Measurements from ENCODE around the gene DVL2. TPM values are rescaled to one million over a fixed set of nuclear protein-coding genes. Genes with fewer than 3 reads are reported as not detected.
A peak's percentile ranks its signal among the peaks of the same experiment; 100 is the strongest.

DVL2 gene
- total RNA-seq, 4 donors from 2014 or later = 35.9 to 182 (median 69.2) TPM

GRCh38 chr17:7219812-7220592 is 14.3 kb downstream of the DVL2 start, which contains the start of the genes ACADVL and DLG4:
ACADVL (plus strand) TSS chr17:7219938; CDS start chr17:7219985, 47 bp downstream.
DLG4 (minus strand) TSS chr17:7219836.
- Histone ChIP-seq H3K9me3 (no peaks in the 10 kb centered on the region), H3K4me3 (peak within 1 kb of the TSS; percentile 87 to 100 (median 96)), H3K27ac (peak within 1 kb of the TSS; percentile 100), H3K36me3 (peaks cover 0 to 11% (median 3%) of the 10 kb centered on the region in 4 donors), H3K4me1 (peaks cover 30 to 60% (median 53%) of the 10 kb centered on the region in 4 donors), H3K27me3 (no peaks in the 10 kb centered on the region)
- 0% methylated on average over 53 of the region's 63 CpGs; no CpG with 5 or more reads in 1 of the 2 donors for WGBS, 2 donors (ENCODE audit: low coverage in 1 of 2)
- in situ Hi-C loops (cut with MboI; ENCODE audit: low pct_ligation_motif_present in 1 of 4, low pct_unique_long_range_greater_than_20kb in 1 of 4, low sequenced_read_pairs in 3 of 4) (loop anchor here in 1 of 4 donors (10.0 kb wide), 1 partner anchor 175 kb away; the partner anchor contains the start of gene SLC16A11), intact Hi-C loops (cut with DNase I; ENCODE audit: low total_unique reads) (no loop called here)
- peak; percentile 93 for DNase-seq
- TF ChIP-seq CTCF (IDR thresholded peaks at IDR 0.05) (no peak), EP300 (IDR thresholded peaks at IDR 0.05; ENCODE audit: low read depth) (peak; percentile 68), POLR2AphosphoS5 (IDR thresholded peaks at IDR 0.05) (peak; percentile 75 to 96 (median 95)), POLR2A (IDR thresholded peaks at IDR 0.05) (peak; percentile 74)

- 16 to 73% methylated on average over 2 to 12 of the region's 12 CpGs for WGBS, 2 donors (ENCODE audit: low coverage in 1 of 2)
- H3K4me1 ChIP-seq = peaks cover 30 to 65% (median 58%) of the 10 kb centered on the region in 4 donors
- no peaks in the 10 kb centered on the region for H3K9me3 ChIP-seq
- TF ChIP-seq POLR2A (IDR thresholded peaks at IDR 0.05) (no peak), CTCF (IDR thresholded peaks at IDR 0.05) (no peak), EP300 (IDR thresholded peaks at IDR 0.05; ENCODE audit: low read depth) (no peak), POLR2AphosphoS5 (IDR thresholded peaks at IDR 0.05) (no peak)
- in situ Hi-C loops (cut with MboI; ENCODE audit: low pct_ligation_motif_present in 1 of 4, low pct_unique_long_range_greater_than_20kb in 1 of 4, low sequenced_read_pairs in 3 of 4) (loop anchor here in 1 of 4 donors (10.0 kb wide), 1 partner anchor 175 kb away; the partner anchor contains the start of gene SLC16A11), intact Hi-C loops (cut with DNase I; ENCODE audit: low total_unique reads) (no loop called here)
- DNase-seq = no peak
- peak overlapping the region; percentile 100 for H3K27ac ChIP-seq
- peaks cover 0 to 11% (median 3%) of the 10 kb centered on the region in 4 donors for H3K36me3 ChIP-seq
- peak overlapping the region; percentile 87 to 100 (median 96) for H3K4me3 ChIP-seq
- H3K27me3 ChIP-seq = no peaks in the 10 kb centered on the region
Measured at GRCh38 chr17:7219229-7219811, 15.0 kb downstream of the DVL2 start.

GRCh38 chr17:7218758-7219157 is 15.6 kb downstream of the DVL2 start:
- no peak for TF ChIP-seq POLR2AphosphoS5 (IDR thresholded peaks at IDR 0.05)
- TF ChIP-seq POLR2A (IDR thresholded peaks at IDR 0.05) = no peak
- no peak for TF ChIP-seq CTCF (IDR thresholded peaks at IDR 0.05)
- TF ChIP-seq EP300 (IDR thresholded peaks at IDR 0.05; ENCODE audit: low read depth) = no peak
- Histone ChIP-seq H3K27me3 (no peaks in the 10 kb centered on the region), H3K36me3 (peaks cover 0 to 6% (median under 1%) of the 10 kb centered on the region in 4 donors), H3K4me1 (peaks cover 32 to 69% (median 61%) of the 10 kb centered on the region in 4 donors), H3K27ac (peak overlapping the region; percentile 100), H3K9me3 (no peaks in the 10 kb centered on the region), H3K4me3 (no peak overlapping the region)
- DNase-seq = no peak
- WGBS, 2 donors (ENCODE audit: low coverage in 1 of 2) = 72% methylated on average over 6 of the region's 6 CpGs; no CpG with 5 or more reads in 1 of the 2 donors
- in situ Hi-C loops (cut with MboI; ENCODE audit: low pct_ligation_motif_present in 1 of 4, low pct_unique_long_range_greater_than_20kb in 1 of 4, low sequenced_read_pairs in 3 of 4) = loop anchor here in 1 of 4 donors (10.0 kb wide), 1 partner anchor 174 kb away; the partner anchor contains the start of gene SLC16A11
- intact Hi-C loops (cut with DNase I; ENCODE audit: low total_unique reads) = no loop called here

- H3K4me1 ChIP-seq = peaks cover 34 to 73% (median 63%) of the 10 kb centered on the region in 4 donors
- H3K9me3 ChIP-seq = no peaks in the 10 kb centered on the region
Measured at GRCh38 chr17:7218166-7218565, 16.2 kb downstream of the DVL2 start.

More at GRCh38 chr17:7218166-7218565, 16.2 kb downstream of the DVL2 start:
- H3K27me3 ChIP-seq = no peaks in the 10 kb centered on the region
- in situ Hi-C loops (cut with MboI; ENCODE audit: low pct_ligation_motif_present in 1 of 4, low pct_unique_long_range_greater_than_20kb in 1 of 4, low sequenced_read_pairs in 3 of 4) (loop anchor here in 1 of 4 donors (10.0 kb wide), 1 partner anchor 173 kb away; the partner anchor contains the start of gene SLC16A11), intact Hi-C loops (cut with DNase I; ENCODE audit: low total_unique reads) (no loop called here)
- 77% methylated on average over 6 of the region's 6 CpGs; no CpG with 5 or more reads in 1 of the 2 donors for WGBS, 2 donors (ENCODE audit: low coverage in 1 of 2)
- no peaks in the 10 kb centered on the region for H3K36me3 ChIP-seq
- DNase-seq = no peak
- H3K27ac ChIP-seq = peak overlapping the region; percentile 79 to 100 (median 92)
- H3K4me3 ChIP-seq = peak overlapping the region in 1 of 4 donors; percentile 48
- no peak for TF ChIP-seq POLR2A (IDR thresholded peaks at IDR 0.05)
- no peak for TF ChIP-seq POLR2AphosphoS5 (IDR thresholded peaks at IDR 0.05)
- TF ChIP-seq EP300 (IDR thresholded peaks at IDR 0.05; ENCODE audit: low read depth) = no peak
- no peak for TF ChIP-seq CTCF (IDR thresholded peaks at IDR 0.05)
